HG02623 (cell line): Measurements from ENCODE around the gene PARP12.

Experiments used
- ATAC-seq: cut with Tn5 transposase; IDR thresholded peaks from one replicate; pipeline ENCODE4 v1.9.1; 2021; ENCODE audit warnings: moderate library complexity; ENCODE audit not compliant: unreplicated experiment

The PARP12 gene

DNA sequence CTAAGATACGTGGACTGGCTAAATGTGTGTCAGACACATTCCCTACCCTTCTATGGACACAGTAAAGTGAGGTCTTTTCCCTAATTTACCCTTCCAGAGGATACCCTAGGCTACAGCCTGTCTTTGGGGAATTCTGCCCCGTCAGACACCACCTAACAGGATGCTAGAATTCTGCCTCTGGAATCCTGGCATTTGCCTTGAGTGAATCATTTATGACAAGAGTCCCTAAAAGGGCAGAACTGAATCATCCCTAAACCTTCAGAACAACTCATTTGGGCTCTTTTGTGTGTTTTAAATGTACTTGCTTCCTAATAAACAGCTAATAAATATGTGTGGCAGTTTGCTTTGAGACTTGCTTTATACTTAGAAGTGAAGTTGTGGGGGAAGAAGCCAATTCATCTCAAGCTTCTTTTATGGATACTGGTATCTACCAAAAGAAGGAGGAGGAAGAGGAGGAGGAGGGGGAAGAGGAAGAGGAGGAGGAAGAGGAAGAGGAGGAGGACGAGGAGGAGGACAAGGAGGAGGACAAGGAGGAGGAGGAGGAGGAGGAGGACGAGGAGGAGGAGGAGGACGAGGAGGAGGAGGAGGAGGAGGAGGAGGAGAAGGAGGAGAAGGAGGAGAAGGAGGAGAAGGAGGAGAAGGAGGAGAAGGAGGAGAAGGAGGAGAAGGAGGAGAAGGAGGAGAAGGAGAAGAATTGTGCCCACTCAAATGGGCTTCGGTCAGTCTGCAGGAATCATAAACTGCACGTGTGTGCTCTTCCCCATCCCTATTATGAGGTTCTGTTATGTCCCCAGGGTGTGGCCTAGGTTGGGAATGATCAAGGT lies 27.1 kb downstream of the PARP12 start:
- ATAC-seq, result no peak

DNA sequence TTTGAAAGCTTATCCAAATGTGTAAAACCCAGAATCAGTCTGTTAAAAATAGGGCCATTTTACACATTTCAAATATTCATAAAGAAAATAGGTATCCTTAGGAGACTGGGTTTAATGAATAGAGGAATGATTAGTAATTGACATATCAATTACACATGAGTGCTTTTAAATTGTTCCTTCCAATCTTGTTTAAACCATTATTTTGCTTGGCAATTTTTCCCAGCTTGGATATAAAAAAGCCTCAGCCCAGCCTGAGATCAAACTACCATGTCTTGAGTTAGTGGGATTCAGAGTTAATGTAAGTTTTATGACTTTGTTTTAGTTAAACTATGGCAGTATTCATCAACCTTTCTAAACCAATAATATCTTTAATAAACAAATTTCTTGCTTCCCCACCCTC lies 28.3 kb downstream of the PARP12 start:
- no peak for ATAC-seq

DNA sequence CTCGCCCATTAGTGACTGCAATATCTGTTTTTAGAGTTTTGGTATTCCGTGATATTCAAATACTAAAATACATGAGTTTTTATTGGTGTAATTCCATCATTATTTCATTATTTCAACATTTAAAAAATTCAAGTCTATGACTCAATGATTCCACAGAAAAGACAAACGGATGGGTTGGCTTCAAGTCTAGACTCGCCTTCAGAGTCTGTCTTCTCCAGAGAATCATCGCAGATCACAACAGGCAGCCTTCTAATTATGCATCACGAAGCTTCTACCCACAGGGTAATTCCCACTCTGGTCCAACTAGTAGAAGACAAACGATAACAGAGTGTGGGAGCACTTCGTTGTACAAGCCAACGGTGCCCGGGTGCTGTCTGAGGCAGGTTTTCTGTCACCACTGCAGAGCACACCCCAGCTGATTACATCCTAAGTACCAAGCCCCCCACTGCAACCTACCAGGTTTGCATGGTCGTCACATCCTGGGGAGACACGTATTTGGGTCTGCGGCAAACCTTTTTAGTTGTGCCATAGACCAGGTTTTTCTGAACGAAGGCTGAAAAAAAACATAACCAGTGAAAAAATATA lies 28.9 kb downstream of the PARP12 start:
- no peak for ATAC-seq

DNA sequence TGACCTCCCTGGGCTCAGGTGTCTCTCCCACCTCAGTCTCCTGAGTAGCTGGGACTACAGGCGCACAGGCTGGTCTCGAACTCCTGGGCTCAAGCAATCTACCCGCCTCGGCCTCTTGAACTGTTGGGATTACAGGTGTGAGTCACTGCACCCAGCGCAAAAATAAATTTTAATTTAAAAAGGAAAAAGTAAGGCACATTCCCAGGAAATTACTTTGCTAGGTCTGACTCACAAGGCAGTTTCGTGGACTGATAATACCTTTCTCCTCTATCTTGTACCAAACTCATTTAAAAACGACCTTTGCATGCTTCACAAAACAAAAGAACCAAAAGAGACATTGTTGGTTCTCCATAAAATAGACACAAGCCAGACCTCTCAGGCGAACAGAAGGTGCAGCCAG lies 29.7 kb downstream of the PARP12 start:
- no peak for ATAC-seq

DNA sequence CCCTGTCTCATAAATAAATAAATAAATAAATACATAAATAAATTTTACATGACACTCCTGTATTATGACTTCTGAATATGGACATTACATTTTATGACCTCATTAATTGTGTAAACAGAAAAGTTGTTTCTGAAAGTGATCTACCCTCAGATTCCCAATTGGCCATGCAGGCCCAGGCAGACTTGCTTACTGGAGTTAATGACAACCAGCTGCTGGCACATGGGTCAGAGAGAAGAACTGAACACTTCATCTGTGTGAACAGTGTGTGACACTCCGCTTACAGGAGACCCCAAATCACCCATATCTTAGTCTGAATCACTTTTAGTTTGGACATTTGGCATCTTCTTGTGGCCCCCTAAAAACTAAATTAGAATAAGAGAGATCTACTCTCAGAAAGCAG lies 31.4 kb downstream of the PARP12 start:
- no peak for ATAC-seq

DNA sequence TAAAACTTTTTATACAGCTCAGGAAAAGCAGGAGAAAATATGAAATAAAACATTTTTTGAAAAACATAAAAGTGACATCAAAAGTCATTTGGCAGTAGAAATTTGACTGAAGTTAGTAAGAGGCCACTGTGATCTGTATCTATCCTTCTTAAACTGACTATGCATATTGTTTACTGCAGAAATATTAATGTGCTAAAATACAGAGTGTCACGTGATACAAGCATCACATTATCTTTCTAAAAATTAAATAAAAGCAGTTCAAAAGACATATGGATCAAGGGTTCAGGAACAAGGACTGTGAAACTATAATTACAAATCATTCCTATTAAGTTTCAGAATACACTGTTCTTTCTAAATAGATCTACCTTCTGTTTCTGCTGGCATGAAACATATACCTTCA lies 33.7 kb downstream of the PARP12 start:
- no peak for ATAC-seq

DNA sequence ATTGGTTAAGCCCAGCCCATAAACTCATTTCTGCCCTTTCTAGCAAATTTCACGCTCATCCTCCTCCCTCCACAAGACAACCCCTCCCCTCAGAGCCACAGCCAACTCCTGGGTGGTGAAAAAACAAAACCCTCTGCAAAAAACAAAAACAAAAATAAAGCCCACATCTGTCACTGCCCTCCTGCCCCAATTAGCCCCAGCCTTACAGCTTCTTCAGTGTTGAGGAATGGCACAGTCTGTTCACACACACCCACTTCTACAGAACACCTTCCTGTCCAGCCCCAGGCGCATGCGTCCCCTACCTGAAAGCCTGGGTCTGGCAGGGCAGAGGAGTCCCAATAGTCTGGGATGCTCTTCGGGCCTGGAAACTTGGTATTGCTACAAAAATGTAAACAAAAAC lies 34.4 kb downstream of the PARP12 start:
- no peak for ATAC-seq

DNA sequence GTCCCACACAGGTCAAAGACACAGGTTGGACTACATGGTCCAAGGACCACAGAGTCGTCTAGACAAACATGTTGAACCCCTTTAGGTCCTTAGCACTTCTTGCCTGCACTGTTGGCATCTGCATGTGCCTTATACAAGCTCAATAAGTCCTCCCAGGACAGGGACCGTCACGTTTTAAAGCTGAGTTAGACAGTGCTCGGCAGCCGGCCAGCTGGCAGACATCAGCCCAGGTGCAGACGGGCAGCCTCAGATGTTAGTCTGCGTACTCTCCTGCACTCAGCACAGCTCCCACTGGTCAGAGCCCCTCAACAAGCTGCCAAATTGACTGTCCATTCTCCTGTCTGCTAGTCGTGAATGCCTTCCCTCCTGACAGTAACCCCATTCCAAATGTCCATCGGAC lies 34.9 kb downstream of the PARP12 start:
- ATAC-seq, result no peak

DNA sequence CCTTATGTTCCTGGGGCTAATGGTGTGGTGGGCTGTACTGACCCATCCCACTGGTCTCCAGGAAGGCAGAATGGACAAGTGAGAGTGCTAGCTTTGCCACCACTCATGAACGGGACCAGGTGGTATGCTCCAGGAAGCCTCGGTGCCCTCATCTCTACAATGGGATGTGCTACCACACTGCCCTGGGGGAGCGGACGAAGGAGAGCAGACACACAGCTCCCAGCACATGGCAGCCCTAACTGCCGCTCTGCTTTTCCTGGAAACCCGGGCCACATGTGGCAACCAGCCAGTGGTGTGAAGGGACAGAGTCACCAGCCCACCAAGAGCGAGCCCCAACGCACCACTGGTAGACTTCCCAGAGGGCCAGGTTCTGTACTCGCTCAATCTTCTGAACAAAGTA lies 35.8 kb downstream of the PARP12 start:
- ATAC-seq, result no peak

DNA sequence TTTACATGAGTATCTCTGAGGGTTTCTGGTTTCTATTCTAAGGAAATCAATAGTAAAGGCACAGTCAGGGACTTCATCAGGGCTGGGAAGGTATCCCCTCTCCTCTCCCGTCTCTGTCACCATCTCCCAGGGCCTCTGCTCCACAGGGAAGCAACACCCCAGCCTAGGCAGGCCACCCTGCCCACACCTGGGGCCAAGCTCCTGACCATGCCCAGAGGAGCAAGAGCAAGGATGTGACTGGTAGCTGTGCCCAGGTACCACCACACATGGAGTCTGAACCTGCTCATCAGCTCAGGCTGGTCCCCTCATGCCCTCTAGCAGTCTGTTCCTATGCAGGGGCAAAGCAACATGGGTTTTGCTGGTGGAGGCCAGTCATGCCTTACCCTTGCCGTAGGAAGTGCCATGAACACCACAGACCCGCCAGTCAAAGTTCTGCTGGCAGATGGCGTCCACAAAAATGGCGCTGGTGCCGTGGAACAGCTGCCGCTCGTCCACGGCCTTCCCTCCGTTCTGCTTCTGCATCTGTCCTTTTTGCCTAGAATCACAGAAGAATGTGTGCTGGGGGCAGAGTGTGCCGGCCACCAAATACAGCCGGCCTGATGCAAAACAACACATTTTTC lies 36.8 kb downstream of the PARP12 start:
- ATAC-seq, result no peak

DNA sequence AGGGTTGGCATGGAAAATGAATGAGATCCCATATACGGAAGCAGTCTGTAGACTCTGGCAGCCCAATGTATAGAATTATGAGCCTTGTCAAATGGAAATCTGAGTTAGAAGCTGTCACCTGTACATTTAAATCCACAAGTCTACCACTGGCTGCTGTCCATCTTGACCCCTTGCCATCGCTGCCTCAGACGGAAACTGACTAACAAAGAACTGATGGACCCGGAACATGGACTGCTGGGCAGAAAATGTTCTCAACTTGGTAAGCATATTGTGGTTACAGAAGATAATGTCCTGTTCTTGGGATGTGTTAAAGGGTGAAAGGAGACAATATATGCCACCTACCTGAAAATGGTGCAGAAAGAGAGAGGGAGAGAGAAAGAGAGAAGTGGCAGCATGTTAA lies 37.5 kb downstream of the PARP12 start:
- no peak for ATAC-seq

DNA sequence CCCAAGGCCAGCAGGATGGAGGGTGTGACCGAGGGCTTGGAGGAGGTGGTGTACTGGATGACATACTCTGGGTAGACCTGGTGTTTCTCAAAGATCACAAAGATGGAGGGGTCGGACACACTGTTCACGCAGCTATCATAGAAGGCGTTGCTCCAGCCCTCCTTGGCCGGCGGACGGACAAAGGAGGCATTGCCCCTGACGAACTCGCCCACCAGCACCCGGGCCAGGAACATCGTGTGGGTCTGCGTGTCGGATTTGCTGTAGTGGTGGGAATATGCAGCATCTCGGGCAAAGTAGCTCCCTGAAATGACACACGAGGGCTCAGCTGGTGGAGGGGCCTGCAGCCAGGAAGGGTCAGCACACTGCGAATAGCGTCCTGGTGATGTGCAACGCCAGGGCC lies 38.2 kb downstream of the PARP12 start:
- ATAC-seq, result no peak

DNA sequence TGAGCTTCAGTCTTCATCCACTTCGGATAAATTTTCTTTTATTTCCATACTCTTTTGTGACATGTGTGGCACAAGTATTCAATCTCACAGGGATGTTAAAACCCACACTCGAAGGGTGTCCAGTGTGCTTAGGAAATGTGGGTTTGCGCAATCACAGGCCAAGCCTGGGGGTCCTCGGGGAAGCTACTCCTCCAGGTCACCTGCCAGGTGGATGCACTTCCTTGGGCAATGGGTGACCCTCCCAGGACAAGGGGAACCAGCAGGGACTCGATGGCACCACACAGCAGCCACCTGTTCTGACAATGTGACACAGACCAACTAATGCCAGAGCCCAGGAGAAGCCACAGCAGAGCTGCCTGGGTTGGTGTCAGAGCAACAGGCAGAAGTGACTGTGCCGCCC lies 39.0 kb downstream of the PARP12 start:
- no peak for ATAC-seq

DNA sequence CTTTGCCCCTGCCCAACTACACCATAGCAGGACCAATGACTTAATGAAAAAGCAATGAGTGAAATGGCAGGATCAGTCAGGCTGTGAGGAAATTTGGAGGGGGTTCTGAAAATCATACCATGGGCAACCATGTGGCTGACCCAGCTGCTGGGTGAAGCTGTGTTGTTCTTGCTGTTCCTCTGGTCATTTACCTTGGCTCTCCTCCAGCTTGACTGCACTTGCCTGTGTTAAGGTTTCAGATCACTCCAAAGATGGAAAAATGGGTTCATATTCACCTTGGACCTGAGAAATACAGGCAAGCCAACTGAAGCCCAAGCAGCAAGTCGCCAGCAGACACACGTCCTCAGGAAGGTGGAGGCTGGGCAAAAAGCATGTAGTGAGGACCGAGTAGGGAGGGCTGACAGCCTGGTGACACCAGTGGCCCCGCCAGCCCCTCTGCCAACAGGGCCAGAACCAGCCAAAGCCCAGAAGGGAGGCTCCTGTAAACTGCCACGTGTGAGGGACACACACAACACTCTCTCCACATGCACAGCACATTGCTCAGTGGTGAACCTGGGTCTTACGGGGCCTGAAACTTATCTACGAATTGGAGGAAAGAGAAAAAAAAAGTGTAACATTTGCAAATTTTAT lies 40.1 kb downstream of the PARP12 start:
- no peak for ATAC-seq

DNA sequence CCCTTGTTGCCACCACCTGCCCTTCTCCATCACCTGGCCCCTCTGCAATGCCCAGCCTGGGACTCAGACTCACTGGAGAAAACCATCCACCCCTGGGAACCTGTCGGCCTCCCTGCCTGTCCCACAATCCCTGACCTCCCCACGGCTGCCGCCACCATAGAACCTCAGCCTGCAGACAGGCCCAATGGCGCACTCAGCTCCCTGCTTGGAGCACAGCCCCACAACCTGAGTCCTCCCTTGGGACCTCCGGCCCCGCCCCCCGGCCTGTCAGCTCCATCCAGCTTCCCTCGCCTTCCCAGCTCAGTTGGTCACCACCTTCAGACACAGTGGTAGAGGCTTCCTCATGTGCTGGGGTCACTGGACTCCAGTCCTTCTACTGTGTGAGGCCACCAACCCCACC lies 41.1 kb downstream of the PARP12 start:
- ATAC-seq, result no peak

DNA sequence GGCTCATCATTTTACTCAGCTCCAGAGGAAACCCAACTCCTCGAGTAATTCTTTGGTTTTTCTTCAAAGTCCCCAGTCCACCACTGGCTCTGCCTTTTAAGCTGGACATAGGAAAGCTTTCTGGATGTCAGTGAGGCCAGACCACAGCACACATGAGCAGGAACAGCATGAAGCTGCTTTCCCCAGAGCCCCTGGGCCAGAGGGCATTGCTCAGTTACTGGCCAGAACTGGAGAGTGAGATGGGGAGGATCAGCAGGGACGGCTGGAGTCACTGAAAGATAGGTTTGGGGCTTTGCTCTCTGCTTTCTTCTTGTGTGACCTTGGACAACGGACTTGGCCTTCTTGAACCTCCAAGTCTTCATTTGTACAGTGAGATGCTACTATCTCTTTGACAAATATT lies 43.1 kb downstream of the PARP12 start:
- no peak for ATAC-seq

DNA sequence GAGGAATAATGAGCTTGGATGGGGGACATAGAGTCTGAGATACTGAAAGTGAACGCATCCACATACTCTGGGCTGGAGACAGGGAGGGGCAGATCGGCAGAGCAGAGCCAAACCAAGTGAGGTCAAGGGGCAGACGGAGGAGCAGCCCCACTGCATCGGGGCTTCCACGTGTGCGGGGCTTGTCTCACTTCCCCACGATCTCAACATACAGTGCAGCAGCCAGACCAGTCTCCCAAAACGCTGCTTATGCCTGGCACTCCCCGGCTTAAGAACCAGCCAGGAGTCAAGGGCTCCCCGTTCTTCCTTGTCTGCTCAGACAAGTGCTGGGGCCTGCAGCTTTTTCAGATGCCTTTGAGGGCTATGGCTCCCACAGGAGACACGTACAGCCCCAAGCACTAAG lies 43.6 kb downstream of the PARP12 start:
- ATAC-seq, result no peak

DNA sequence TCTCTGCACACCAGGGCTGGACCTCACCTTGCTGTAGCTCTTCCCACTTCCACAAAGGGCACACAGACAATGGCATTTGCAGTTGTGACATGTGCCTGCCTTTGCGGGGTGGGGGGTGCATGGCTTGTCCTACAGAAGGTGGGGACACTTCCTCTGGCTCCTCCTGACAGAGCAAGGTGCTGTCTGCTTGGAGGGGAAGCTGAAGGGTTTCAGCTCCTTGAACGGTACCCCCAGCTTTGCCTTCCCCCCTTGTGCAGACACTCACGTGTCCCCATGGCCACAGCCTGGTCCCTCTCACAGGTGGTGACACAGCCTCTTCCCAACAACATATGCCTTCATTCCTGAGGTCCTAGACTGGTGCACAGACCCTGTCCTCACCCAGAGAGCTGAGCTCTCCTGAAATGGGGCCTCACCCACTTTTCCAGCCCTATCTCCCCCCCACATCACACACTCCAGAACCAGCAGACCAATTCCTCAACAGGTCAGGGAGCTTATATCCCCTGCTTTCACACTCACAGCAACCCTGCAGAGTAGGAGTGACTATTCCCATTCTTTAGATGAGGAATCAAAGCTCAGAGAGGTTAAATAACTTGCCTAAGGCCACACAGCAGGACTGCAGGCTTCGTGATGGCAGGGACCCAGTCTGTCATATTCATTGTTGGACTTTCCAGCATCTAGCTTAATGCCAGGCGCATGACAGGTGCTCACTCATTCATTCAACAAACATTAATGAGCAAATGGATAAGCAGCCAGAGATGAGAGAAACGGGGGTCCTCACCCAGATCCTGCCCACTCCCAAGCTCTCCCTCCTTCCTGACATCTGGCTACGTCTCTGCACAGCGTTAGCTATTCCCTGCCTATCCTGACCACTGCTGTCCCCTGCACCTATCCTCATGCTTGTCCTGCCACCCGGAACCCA lies 44.4 kb downstream of the PARP12 start:
- no peak for ATAC-seq

DNA sequence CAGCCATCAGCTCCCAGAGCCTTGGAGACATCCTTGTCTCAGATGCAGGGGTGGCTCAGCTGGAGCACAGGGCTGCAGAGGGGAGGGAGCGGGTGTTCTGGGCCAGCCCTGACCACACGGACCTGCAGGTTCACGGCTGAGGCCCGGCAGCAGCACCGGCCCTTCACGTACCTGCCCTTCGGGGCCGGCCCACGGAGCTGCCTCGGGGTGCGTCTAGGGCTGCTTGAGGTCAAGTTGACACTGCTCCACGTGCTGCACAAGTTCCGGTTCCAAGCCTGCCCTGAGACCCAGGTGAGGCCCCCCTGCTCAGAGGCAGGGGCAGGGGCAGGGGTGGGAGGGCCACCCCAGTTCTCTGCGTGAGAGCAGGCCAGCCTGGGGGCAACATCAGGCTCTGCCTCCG lies 45.2 kb downstream of the PARP12 start:
- ATAC-seq, result no peak

DNA sequence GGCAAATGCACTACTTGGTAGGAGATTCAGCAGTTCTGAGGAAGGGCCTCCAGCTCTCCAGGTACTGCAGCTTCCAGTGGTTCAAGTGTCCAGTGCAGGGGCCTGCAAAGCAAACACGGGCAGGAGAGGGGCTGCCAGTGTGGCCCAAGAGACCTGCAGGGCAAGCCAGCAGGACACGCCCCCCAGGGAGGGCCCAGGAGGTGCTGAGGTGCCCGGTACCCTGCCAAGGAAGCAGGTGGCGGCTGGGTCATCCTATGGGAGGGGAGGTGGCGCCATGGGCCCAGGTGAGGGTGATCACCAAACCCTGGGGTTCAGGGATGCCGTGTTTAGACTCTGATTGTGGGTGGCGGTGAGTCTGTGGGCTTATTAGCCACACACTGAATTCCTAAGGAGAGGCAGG lies 45.7 kb downstream of the PARP12 start:
- ATAC-seq, result no peak

DNA sequence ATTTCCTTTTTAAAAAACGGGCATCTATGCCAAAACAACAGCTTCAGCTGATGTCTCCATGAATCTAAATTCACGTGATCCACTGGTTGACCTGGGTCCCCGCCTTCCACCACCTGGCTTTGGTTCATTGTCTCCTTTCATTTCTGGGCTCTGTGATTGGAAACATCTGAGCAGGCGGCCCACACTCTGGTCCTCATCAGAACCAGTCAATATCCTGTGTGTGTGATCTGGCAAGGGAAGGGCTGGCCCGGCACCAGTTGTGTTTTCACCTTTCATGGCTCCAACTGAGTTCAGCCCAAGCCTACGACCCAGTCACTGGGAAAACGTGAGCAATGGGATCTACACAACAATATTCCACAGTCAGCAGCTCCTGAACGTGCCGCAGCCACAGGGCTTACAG lies 46.2 kb downstream of the PARP12 start:
- ATAC-seq, result no peak
